NT2/D1 (cell line): Measurements from ENCODE around the gene OR4K17.

Experiments used
- SUZ12 ChIP-seq: IDR thresholded peaks from 2 replicates; pipeline ENCODE4 v1.6.1; 2011; ENCODE audit not compliant: insufficient read length, insufficient read depth; ENCODE audit errors: extremely low read depth
- YY1 ChIP-seq: IDR thresholded peaks from 2 replicates; pipeline ENCODE4 v1.6.1; 2011; ENCODE audit not compliant: insufficient read length, insufficient read depth

DNA sequence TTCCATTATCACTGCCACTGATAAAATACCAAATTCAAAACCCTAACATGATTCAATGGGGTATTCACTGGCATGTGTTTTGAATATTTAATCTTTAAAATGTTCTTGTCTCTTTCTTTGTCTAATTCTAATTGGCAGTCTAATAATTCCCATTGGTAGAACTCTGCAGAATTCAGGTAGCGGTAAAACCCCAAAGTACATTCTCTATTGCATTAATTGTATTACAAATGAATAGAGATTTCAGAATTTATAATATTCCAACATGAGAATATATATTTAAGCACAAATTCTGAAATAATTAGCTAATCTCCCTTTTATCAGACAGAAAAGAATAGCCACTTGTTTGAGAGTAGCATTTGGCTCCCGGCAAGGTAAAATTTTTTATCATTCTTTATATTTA is 28.0 kb downstream of the OR4K17 start, which contains the start of gene OR4N5:
- TF ChIP-seq YY1 (no peak), SUZ12 (no peak)
